Smooth muscle cell (in vitro differentiated cells): ENCODE measurements around the gene SNAPIN. TPM values are rescaled to one million over a fixed set of nuclear protein-coding genes. Genes with fewer than 3 reads are reported as not detected.
A peak's percentile ranks its signal among the peaks of the same experiment; 100 is the strongest.

Experiments used
- DNase-seq: peaks from one replicate; lab custom pipeline; 2025; ENCODE audit not compliant: unreplicated experiment; lab: John Stamatoyannopoulos, UW
- H2AFZ ChIP-seq: fragments of 200-600 bp; sonication (generic); 2 replicates; pipeline ENCODE4 v1.6.0; 2016; ENCODE audit warnings: antibody characterized with exemption, low read depth, mild to moderate bottlenecking
- H3F3A ChIP-seq: fragments of 200-600 bp; sonication (generic); 2 replicates; pipeline ENCODE4 v1.6.0; 2017; ENCODE audit warnings: antibody characterized with exemption, low read depth
- H3K27ac ChIP-seq: fragments of 200-600 bp; sonication (generic); 2 replicates; pipeline ENCODE4 v1.5.1; 2016; ENCODE audit warnings: low read depth, mild to moderate bottlenecking
- H3K27me3 ChIP-seq: fragments of 200-600 bp; sonication (generic); 2 replicates; pipeline ENCODE4 v1.6.1; 2016; ENCODE audit warnings: low read depth, mild to moderate bottlenecking
- H3K36me3 ChIP-seq: fragments of 200-600 bp; sonication (generic); 2 replicates; pipeline ENCODE4 v1.5.1; 2016; ENCODE audit warnings: low read depth
- H3K4me1 ChIP-seq: fragments of 200-600 bp; sonication (generic); 2 replicates; pipeline ENCODE4 v1.5.1; 2016; ENCODE audit warnings: low read depth
- H3K4me2 ChIP-seq: fragments of 200-600 bp; sonication (generic); 2 replicates; pipeline ENCODE4 v1.6.0; 2016; ENCODE audit warnings: mild to moderate bottlenecking
- H3K4me3 ChIP-seq: fragments of 200-600 bp; sonication (generic); 2 replicates; pipeline ENCODE4 v1.5.1; 2016; ENCODE audit warnings: mild to moderate bottlenecking
- H3K79me2 ChIP-seq: fragments of 200-600 bp; sonication (generic); 2 replicates; pipeline ENCODE4 v1.6.0; 2016; ENCODE audit warnings: low read depth, mild to moderate bottlenecking
- H3K9ac ChIP-seq: fragments of 200-600 bp; sonication (generic); 2 replicates; pipeline ENCODE4 v1.6.0; 2016; ENCODE audit warnings: low read depth
- H3K9me3 ChIP-seq: fragments of 200-600 bp; sonication (generic); replicated peaks from 2 replicates; pipeline ENCODE4 v1.5.1; 2016; ENCODE audit warnings: low read depth
- H4K20me1 ChIP-seq: fragments of 200-600 bp; sonication (generic); 2 replicates; pipeline ENCODE4 v1.6.0; 2016; ENCODE audit warnings: low read depth
- WGBS: methylation state at CpG from one replicate; pipeline ENCODE4 v1.1.7; 2016; ENCODE audit warnings: low lambda C conversion rate; 5-methylcytosine and 5-hydroxymethylcytosine counted together
- polyA plus RNA-seq: library from polyadenylated mRNA; unstranded; fragments of >200 nt; fragmentation: Nextera tagmentation; extraction: Ambion mirVana; gene quantifications from 2 replicates; pipeline ENCODE4 v1.2.1, GENCODE V29; 2016
- total RNA-seq: library from RNA; depleted of rRNA; stranded (reverse); fragments of >200 nt; gene quantifications from 2 replicates; pipeline ENCODE4 v1.2.3, GENCODE V29; 2014
- TF ChIP-seq, protein P1 (sequence below): fragments of 200-600 bp; sonication (generic); IDR thresholded peaks from 2 replicates; pipeline ENCODE4 v1.5.1; 2017; ENCODE audit warnings: borderline replicate concordance, mild to moderate bottlenecking, antibody characterized with exemption; ENCODE audit not compliant: insufficient read depth, poor library complexity, severe bottlenecking

SNAPIN gene
- total and polyA plus RNA-seq, 2 experiments from 2014 or later, result 52.0 to 65.5 TPM

DNA sequence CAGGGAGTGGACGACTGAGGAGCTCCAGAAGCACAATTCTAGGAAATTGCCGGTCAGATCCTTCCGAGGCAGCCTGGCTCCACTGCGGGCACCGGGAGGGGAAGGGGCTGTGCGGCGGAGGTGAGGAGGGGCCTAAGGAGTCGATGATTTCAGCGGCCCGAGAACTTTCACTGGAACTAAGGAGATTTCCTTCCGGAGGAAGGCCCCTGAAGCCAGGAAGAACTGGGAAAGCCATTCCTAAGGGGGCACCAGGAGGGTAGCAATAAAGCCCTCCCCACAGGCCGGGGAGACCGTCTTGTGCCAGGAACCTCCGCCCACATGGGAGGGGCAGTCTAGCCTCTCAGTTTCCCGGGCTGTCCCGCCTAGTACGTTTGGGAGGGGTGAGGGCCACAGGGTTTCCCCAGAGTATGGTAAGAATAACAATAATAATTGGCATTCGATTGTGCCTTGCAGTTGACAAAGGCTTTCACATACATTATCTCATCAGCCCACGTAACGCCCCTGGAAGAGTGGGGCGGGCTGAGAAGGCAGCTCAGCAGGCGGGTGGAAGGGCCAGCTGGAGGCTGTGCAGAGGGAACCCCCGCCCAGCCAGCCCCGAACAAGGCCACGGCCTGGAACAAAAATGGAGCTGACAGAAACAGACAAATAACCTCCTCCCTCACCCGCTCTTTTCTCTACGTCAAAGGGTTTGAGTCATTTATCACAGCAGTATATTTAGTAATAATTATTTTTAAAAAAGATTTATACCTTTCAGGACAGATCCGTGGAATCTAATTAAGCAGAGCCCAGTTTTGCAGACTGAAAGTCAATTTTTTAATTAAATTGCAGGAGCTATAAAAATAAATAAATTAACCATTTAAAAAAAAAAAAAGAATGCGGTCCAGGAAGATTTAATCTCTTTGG, 39.8 kb downstream of the SNAPIN start:
- Histone ChIP-seq H3K4me1 (peaks cover 13% of the 10 kb centered on the region), H4K20me1 (no peaks in the 10 kb centered on the region), H3K9ac (no peak overlapping the region), H3K9me3 (no peaks in the 10 kb centered on the region), H3K79me2 (no peaks in the 10 kb centered on the region), H2AFZ (peak overlapping the region; percentile 91), H3K4me3 (no peak overlapping the region), H3F3A (no peaks in the 10 kb centered on the region), H3K4me2 (no peak overlapping the region), H3K36me3 (no peaks in the 10 kb centered on the region), H3K27ac (no peak overlapping the region), H3K27me3 (no peaks in the 10 kb centered on the region)
- 52% methylated on average over 29 of the region's 29 CpGs for WGBS
- TF ChIP-seq, protein P1, sequence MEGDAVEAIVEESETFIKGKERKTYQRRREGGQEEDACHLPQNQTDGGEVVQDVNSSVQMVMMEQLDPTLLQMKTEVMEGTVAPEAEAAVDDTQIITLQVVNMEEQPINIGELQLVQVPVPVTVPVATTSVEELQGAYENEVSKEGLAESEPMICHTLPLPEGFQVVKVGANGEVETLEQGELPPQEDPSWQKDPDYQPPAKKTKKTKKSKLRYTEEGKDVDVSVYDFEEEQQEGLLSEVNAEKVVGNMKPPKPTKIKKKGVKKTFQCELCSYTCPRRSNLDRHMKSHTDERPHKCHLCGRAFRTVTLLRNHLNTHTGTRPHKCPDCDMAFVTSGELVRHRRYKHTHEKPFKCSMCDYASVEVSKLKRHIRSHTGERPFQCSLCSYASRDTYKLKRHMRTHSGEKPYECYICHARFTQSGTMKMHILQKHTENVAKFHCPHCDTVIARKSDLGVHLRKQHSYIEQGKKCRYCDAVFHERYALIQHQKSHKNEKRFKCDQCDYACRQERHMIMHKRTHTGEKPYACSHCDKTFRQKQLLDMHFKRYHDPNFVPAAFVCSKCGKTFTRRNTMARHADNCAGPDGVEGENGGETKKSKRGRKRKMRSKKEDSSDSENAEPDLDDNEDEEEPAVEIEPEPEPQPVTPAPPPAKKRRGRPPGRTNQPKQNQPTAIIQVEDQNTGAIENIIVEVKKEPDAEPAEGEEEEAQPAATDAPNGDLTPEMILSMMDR, result no peak
- DNase-seq, result no peak

DNA sequence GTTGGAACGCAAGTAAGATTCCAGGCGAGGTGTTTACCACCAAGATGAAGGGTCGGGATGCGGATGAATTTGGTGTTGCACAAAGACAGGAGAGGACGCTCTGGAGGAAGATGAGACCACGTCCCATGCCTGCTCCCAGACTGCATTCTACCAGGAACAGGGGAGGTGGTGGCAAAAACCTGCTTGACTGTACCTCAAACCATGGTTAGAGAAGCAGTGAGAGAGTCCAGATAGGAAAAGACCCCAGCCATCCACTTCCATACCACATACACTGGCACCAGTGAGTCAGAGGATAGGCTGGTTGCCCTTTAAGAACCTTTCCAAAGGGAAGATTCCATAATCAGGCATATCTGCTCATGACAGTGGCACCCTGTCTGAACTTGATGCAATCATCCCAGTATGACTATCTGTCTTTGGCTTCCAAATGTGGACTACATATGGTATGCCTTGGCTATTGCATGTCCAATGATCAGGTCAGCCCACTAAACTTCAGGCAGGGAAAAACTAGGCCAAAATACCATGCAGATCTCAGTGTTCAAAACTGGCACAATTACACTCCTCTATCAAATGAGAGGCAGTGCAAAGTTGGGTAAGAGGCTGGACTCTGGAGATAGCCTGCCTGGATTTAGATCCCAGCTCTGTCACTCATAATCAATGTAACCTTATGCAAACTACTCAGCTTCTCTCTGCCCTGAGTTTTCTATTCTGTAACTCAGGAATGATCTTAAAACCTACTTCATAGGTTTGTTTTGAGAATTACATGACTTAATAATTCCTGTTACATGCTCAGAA, 40.6 kb downstream of the SNAPIN start:
- Histone ChIP-seq H3K36me3 (no peaks in the 10 kb centered on the region), H2AFZ (peak overlapping the region; percentile 16), H3K9me3 (no peaks in the 10 kb centered on the region), H3K27ac (no peak overlapping the region), H3K27me3 (no peaks in the 10 kb centered on the region), H3K4me3 (no peak overlapping the region), H3K9ac (no peak overlapping the region), H3K79me2 (no peaks in the 10 kb centered on the region), H3K4me2 (no peak overlapping the region), H3F3A (no peaks in the 10 kb centered on the region), H3K4me1 (peaks cover 13% of the 10 kb centered on the region), H4K20me1 (no peaks in the 10 kb centered on the region)
- 97% methylated on average over 6 of the region's 6 CpGs for WGBS
- DNase-seq, result no peak
- TF ChIP-seq, protein P1, result no peak

DNA sequence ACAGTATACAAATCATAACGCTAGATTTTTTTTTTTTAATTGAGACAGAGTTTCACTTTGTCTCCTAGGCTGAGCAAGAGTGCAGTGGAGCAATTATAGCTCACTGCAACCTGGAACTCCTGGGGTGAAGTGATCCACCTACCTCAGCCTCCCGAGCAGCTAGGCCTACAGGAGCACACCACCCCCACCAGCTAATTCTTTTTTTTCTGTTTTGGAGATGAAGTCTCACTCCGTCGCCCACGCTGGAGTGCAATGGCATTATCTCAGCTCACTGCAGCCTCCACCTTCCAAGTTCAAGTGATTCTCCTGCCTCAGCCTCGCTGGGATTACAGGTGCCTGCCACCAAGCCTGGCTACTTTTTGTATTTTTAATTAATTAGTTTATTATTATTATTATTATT, 41.3 kb downstream of the SNAPIN start:
- H3K9ac ChIP-seq, result no peak overlapping the region
- no peak overlapping the region for H2AFZ ChIP-seq
- no peak overlapping the region for H3K4me2 ChIP-seq
- H3K4me1 ChIP-seq, result peaks cover 13% of the 10 kb centered on the region
- no peaks in the 10 kb centered on the region for H3K79me2 ChIP-seq
- H3K27ac ChIP-seq, result no peak overlapping the region
- no peaks in the 10 kb centered on the region for H3K27me3 ChIP-seq
- DNase-seq, result no peak
- H3K4me3 ChIP-seq, result no peak overlapping the region
- no peaks in the 10 kb centered on the region for H3K9me3 ChIP-seq
- H3F3A ChIP-seq, result no peaks in the 10 kb centered on the region
- H3K36me3 ChIP-seq, result no peaks in the 10 kb centered on the region
- no peaks in the 10 kb centered on the region for H4K20me1 ChIP-seq
- TF ChIP-seq, protein P1, result no peak
- WGBS, result 92% methylated on average over 6 of the region's 6 CpGs
